ENCODE data around the gene NAMPT.

- TF ChIP-seq DPF2 (IDR thresholded peaks at IDR 0.05) = no peak
- TF ChIP-seq CBFB (CRISPR knock-in tag; IDR thresholded peaks at IDR 0.05) = no peak
- TF ChIP-seq CTCF (IDR thresholded peaks at IDR 0.05 in 2 of 3, conservative IDR thresholded peaks at IDR 0.05 in 1 of 3; ENCODE audit: insufficient read depth in 2 of 3, low read depth in 1 of 3, low read length in 3 of 3) = no peak
- no peak for TF ChIP-seq STAG1 (CRISPR knock-in tag; IDR thresholded peaks at IDR 0.05; ENCODE audit: borderline replicate concordance)
- no peak for TF ChIP-seq MTA2 (IDR thresholded peaks at IDR 0.05; ENCODE audit: low read depth)
Measured at GRCh38 chr7:106203473-106203872, 81.3 kb downstream of the NAMPT start.

Data from K562 (cell line).